ENCODE data around the gene RAPGEF3.

RAPGEF3 gene

DNA sequence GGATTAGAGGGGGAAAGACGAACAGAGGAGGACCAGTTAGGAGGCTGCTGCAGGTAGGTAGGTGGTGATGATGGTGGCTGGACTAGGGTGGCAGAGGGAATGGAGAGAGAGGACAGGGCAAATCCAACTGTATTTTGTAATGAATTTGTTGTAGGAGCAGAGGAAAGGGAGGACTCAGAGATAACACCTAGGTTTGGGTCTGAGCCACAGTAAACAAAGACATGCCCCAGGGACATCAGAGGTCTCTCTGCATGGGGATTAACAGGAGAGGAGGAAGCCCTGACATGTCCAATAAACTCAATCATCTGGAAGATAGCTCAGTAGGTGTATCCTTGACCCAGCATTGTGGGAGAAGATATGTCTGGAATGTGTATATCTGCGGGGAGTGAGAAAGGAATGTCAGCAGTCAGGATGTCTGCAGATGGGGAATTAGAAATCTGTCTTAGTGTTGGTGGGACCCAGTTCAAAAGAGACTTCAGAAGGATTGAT, 9.7 kb upstream of the RAPGEF3 start:
- H3K4me3 ChIP-seq (ENCODE audit: low read length in 2 of 2), result no peak overlapping the region
- no peak overlapping the region for H3K27ac ChIP-seq (ENCODE audit: low read length)
- H3K4me1 ChIP-seq (ENCODE audit: control insufficient read depth, insufficient read depth, low read length), result peaks cover 12% of the 10 kb centered on the region

DNA sequence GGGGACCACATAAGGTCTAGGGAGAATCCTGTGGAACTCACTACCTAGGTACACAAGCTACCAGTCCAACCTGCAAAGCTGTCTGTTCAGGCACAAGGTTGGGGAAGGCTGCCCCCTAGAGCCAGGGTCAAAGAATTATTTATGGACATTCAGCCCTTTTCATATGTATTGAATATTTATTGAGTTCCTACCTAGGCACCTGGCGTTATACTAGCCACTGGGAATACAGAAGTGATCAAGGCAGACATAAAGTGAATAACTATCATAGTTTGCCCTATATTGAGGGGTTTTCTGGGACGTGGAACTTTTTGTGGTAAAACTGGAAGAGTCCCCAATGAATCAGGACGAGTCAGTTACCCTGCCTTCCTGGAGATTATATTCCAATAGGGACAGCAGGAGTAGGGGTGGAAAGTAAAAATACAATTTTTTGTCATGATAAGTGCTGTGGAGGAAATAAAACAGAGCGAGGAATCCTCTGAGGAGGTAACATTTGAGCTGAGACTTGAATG, 8.6 kb upstream of the RAPGEF3 start:
- H3K27ac ChIP-seq (ENCODE audit: low read length), result no peak overlapping the region
- H3K4me3 ChIP-seq (ENCODE audit: low read length in 2 of 2), result no peak overlapping the region
- no peaks in the 10 kb centered on the region for H3K9me3 ChIP-seq (ENCODE audit: control insufficient read depth in 2 of 2, low read length in 2 of 2)

More for the DNA sequence above, 9.7 kb upstream of the RAPGEF3 start:
- Histone ChIP-seq H3K9ac (ENCODE audit: low read length in 2 of 2) (no peak overlapping the region), H3K36me3 (ENCODE audit: control insufficient read depth in 2 of 2, insufficient read depth in 2 of 2, low read length in 2 of 2) (no peaks in the 10 kb centered on the region), H3K27me3 (ENCODE audit: control insufficient read depth in 1 of 2, insufficient read depth in 2 of 2, low read length in 2 of 2) (no peaks in the 10 kb centered on the region), H3K9me3 (ENCODE audit: control insufficient read depth in 2 of 2, low read length in 2 of 2) (no peaks in the 10 kb centered on the region)

GRCh38 chr12:47766502-47767215, 8.0 kb upstream of the RAPGEF3 start:
- H3K9me3 ChIP-seq (ENCODE audit: control insufficient read depth in 2 of 2, low read length in 2 of 2), result no peaks in the 10 kb centered on the region
- H3K27me3 ChIP-seq (ENCODE audit: control insufficient read depth in 1 of 2, insufficient read depth in 2 of 2, low read length in 2 of 2), result no peaks in the 10 kb centered on the region
- H3K4me3 ChIP-seq (ENCODE audit: low read length in 2 of 2), result no peak overlapping the region
- H3K4me1 ChIP-seq (ENCODE audit: control insufficient read depth, insufficient read depth, low read length), result peaks cover 10% of the 10 kb centered on the region
- no peaks in the 10 kb centered on the region for H3K36me3 ChIP-seq (ENCODE audit: control insufficient read depth in 2 of 2, insufficient read depth in 2 of 2, low read length in 2 of 2)
- H3K9ac ChIP-seq (ENCODE audit: low read length in 2 of 2), result no peak overlapping the region
- no peak overlapping the region for H3K27ac ChIP-seq (ENCODE audit: low read length)

More for the DNA sequence above, 8.6 kb upstream of the RAPGEF3 start:
- Histone ChIP-seq H3K27me3 (ENCODE audit: control insufficient read depth in 1 of 2, insufficient read depth in 2 of 2, low read length in 2 of 2) (no peaks in the 10 kb centered on the region), H3K4me1 (ENCODE audit: control insufficient read depth, insufficient read depth, low read length) (peaks cover 12% of the 10 kb centered on the region), H3K36me3 (ENCODE audit: control insufficient read depth in 2 of 2, insufficient read depth in 2 of 2, low read length in 2 of 2) (no peaks in the 10 kb centered on the region), H3K9ac (ENCODE audit: low read length in 2 of 2) (no peak overlapping the region)

GRCh38 chr12:47763481-47764346, 5.0 kb upstream of the RAPGEF3 start:
- H3K27ac ChIP-seq (ENCODE audit: low read length), result no peak overlapping the region
- H3K9ac ChIP-seq (ENCODE audit: low read length in 2 of 2), result no peak overlapping the region
- peaks cover 18% of the 10 kb centered on the region for H3K4me1 ChIP-seq (ENCODE audit: control insufficient read depth, insufficient read depth, low read length)
- H3K9me3 ChIP-seq (ENCODE audit: control insufficient read depth in 2 of 2, low read length in 2 of 2), result no peaks in the 10 kb centered on the region
- no peak overlapping the region for H3K4me3 ChIP-seq (ENCODE audit: low read length in 2 of 2)
- no peaks in the 10 kb centered on the region for H3K27me3 ChIP-seq (ENCODE audit: control insufficient read depth in 1 of 2, insufficient read depth in 2 of 2, low read length in 2 of 2)
- H3K36me3 ChIP-seq (ENCODE audit: control insufficient read depth in 2 of 2, insufficient read depth in 2 of 2, low read length in 2 of 2), result no peaks in the 10 kb centered on the region

GRCh38 chr12:47762850-47763465, 4.3 kb upstream of the RAPGEF3 start:
- H3K9me3 ChIP-seq (ENCODE audit: control insufficient read depth in 2 of 2, low read length in 2 of 2), result no peaks in the 10 kb centered on the region
- no peak overlapping the region for H3K27ac ChIP-seq (ENCODE audit: low read length)
- no peak overlapping the region for H3K4me3 ChIP-seq (ENCODE audit: low read length in 2 of 2)
- peaks cover 26% of the 10 kb centered on the region for H3K4me1 ChIP-seq (ENCODE audit: control insufficient read depth, insufficient read depth, low read length)
- no peak overlapping the region for H3K9ac ChIP-seq (ENCODE audit: low read length in 2 of 2)
- H3K27me3 ChIP-seq (ENCODE audit: control insufficient read depth in 1 of 2, insufficient read depth in 2 of 2, low read length in 2 of 2), result no peaks in the 10 kb centered on the region
- H3K36me3 ChIP-seq (ENCODE audit: control insufficient read depth in 2 of 2, insufficient read depth in 2 of 2, low read length in 2 of 2), result no peaks in the 10 kb centered on the region

GRCh38 chr12:47758584-47758833, 171 bp downstream of the RAPGEF3 start:
- Histone ChIP-seq H3K4me1 (ENCODE audit: control insufficient read depth, insufficient read depth, low read length) (peaks cover 28% of the 10 kb centered on the region), H3K27ac (ENCODE audit: low read length) (peak overlapping the region; percentile 41), H3K36me3 (ENCODE audit: control insufficient read depth in 2 of 2, insufficient read depth in 2 of 2, low read length in 2 of 2) (no peaks in the 10 kb centered on the region), H3K27me3 (ENCODE audit: control insufficient read depth in 1 of 2, insufficient read depth in 2 of 2, low read length in 2 of 2) (no peaks in the 10 kb centered on the region), H3K4me3 (ENCODE audit: low read length in 2 of 2) (peak overlapping the region; percentile 83 to 84), H3K9me3 (ENCODE audit: control insufficient read depth in 2 of 2, low read length in 2 of 2) (no peaks in the 10 kb centered on the region), H3K9ac (ENCODE audit: low read length in 2 of 2) (peak overlapping the region in 1 of 2 donors; percentile 82)

DNA sequence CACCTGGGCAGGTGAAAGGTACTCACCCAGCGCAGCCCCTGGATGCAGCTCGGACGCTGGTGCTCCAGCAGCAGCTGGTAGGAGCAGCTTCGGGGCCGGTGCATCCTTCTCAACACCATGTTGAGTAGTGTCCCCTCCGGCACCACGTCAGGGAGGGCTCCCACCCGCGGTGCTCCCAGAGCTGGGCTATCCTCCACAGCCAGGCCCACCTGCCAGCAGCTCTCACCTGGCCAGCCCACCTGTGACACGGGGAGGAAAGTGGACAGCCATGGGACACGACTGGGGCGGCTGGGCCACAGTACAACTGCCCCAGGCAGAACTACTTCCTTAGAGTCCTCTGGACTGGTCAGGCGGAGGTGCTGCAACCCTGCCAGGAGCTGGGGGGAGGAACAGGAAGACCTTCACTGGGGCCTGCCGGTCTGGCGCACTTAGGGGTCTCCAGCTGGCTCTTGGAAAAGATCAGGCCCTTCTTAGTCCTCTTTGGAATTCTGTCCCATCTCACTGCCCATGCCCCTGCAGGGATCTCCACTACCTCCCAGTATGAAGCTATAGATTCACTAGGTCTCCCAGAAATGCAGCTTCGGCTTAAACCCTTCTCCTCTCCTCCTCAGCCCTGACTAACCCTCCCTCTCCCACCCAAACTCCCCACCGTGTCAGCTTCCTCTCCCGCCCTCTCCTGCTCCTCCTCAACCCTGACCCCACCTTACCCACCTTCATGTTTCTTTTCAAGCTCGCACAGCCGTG, 668 bp downstream of the RAPGEF3 start:
- Histone ChIP-seq H3K4me3 (ENCODE audit: low read length in 2 of 2) (peak overlapping the region; percentile 83 to 84), H3K9me3 (ENCODE audit: control insufficient read depth in 2 of 2, low read length in 2 of 2) (no peaks in the 10 kb centered on the region), H3K9ac (ENCODE audit: low read length in 2 of 2) (peak overlapping the region; percentile 47 to 82), H3K27ac (ENCODE audit: low read length) (peak overlapping the region; percentile 41), H3K27me3 (ENCODE audit: control insufficient read depth in 1 of 2, insufficient read depth in 2 of 2, low read length in 2 of 2) (no peaks in the 10 kb centered on the region), H3K4me1 (ENCODE audit: control insufficient read depth, insufficient read depth, low read length) (peaks cover 33% of the 10 kb centered on the region), H3K36me3 (ENCODE audit: control insufficient read depth in 2 of 2, insufficient read depth in 2 of 2, low read length in 2 of 2) (no peaks in the 10 kb centered on the region)

GRCh38 chr12:47757364-47757839, 1.3 kb downstream of the RAPGEF3 start:
- H3K9ac ChIP-seq (ENCODE audit: low read length in 2 of 2), result peak overlapping the region; percentile 33 to 47
- peak overlapping the region; percentile 24 for H3K27ac ChIP-seq (ENCODE audit: low read length)
- H3K27me3 ChIP-seq (ENCODE audit: control insufficient read depth in 1 of 2, insufficient read depth in 2 of 2, low read length in 2 of 2), result no peaks in the 10 kb centered on the region
- peaks cover 37% of the 10 kb centered on the region for H3K4me1 ChIP-seq (ENCODE audit: control insufficient read depth, insufficient read depth, low read length)
- H3K9me3 ChIP-seq (ENCODE audit: control insufficient read depth in 2 of 2, low read length in 2 of 2), result no peaks in the 10 kb centered on the region
- H3K36me3 ChIP-seq (ENCODE audit: control insufficient read depth in 2 of 2, insufficient read depth in 2 of 2, low read length in 2 of 2), result no peaks in the 10 kb centered on the region
- H3K4me3 ChIP-seq (ENCODE audit: low read length in 2 of 2), result peak overlapping the region; percentile 83 to 84

DNA sequence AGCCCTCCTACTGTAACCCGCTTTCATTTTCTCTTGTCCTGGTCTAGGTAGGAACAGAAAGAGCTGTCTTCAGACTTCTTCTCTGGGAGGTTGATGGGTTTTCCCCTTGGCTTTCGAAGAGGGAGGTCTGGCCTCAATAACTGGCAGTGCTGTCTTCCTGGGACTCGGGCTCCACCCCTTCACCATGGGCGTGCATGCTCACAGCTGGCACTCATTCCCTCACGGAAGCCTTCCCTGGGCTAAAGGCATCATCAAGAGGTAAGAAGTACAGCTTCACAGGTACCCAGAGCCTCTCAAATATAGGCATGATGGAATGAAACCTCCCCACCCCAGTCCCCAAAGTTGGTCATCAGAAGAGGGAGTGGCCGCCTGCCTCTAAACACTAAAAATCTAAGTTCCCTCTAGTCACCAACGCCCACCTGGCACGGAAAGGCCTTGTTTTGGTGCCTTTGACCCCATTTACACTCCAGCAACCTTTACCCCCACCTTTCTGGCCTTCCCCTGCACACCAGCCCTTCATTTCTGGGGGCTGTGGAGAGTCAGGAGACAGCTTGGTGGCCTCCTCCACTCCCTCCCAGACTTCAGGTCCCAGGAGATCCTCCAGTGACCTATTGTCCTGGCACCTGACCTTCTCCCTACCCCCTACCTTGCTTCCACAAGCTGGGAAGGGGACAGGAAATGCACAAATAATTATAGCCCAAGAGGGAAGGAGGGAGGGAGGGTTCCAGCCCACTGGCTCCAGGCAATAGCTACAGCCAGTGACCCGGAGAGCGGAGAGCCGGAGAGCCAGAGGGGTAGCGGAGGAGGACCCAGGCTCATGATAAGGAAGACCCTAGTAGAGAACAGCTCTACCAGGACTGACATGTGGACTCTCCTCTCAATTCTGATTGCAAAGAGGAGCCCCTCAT, 2.8 kb downstream of the RAPGEF3 start:
- no peak overlapping the region for H3K9ac ChIP-seq (ENCODE audit: low read length in 2 of 2)
- H3K4me3 ChIP-seq (ENCODE audit: low read length in 2 of 2), result peak overlapping the region in 1 of 2 donors; percentile 52
- H3K36me3 ChIP-seq (ENCODE audit: control insufficient read depth in 2 of 2, insufficient read depth in 2 of 2, low read length in 2 of 2), result no peaks in the 10 kb centered on the region
- H3K4me1 ChIP-seq (ENCODE audit: control insufficient read depth, insufficient read depth, low read length), result peaks cover 44% of the 10 kb centered on the region
- no peaks in the 10 kb centered on the region for H3K9me3 ChIP-seq (ENCODE audit: control insufficient read depth in 2 of 2, low read length in 2 of 2)
- no peak overlapping the region for H3K27ac ChIP-seq (ENCODE audit: low read length)
- no peaks in the 10 kb centered on the region for H3K27me3 ChIP-seq (ENCODE audit: control insufficient read depth in 1 of 2, insufficient read depth in 2 of 2, low read length in 2 of 2)
